HG03460 (cell line): ENCODE results near the gene AMZ1.
"Not testable (repeated sequence)": the region's sequence is repeated elsewhere in the genome, so short reads cannot be mapped to it uniquely, and the experiment has no call there.

Experiments used
- ATAC-seq: cut with Tn5 transposase; IDR thresholded peaks from one replicate; pipeline ENCODE4 v1.9.1; 2021; ENCODE audit not compliant: unreplicated experiment

The AMZ1 gene

GRCh38 chr7:2737771-2738540 is 50.0 kb downstream of the AMZ1 start:
- ATAC-seq, result no peak

DNA sequence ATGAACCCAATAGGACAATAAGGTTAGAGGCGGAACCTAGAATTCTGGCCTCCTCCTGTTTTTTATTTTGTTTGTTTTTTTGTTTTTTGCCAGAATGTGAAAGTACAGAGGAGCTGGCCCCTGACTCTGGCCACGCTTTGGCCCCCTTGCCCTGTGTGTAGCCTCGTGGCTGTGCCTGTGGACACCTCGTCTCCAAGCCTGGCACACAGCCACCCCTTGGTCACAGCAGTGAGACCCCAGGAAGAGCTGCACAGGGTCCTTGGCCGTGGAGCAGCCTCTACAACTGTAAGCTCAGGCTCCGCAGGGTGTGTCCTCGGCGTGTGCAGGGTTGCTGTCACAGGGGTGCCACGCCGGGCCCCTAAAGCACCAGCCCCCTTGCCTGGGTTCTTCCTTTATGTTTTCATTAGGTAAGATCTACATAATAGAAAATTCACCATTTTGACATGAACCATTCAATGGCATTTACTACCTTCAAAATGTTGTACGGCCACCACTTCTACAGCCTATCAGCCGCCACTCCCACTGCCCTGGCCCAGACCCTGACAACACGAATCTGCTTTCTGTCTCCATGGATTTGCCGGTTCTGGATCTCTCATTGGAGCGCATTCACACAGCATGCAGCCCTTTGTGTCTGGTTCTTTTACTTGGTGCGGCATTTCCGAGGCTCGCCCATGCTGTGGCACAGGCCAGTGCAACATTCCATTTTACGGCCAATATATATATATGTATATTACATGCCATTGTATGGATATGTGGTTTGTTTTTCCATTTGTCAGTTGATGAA is 51.0 kb downstream of the AMZ1 start:
- no peak for ATAC-seq

DNA sequence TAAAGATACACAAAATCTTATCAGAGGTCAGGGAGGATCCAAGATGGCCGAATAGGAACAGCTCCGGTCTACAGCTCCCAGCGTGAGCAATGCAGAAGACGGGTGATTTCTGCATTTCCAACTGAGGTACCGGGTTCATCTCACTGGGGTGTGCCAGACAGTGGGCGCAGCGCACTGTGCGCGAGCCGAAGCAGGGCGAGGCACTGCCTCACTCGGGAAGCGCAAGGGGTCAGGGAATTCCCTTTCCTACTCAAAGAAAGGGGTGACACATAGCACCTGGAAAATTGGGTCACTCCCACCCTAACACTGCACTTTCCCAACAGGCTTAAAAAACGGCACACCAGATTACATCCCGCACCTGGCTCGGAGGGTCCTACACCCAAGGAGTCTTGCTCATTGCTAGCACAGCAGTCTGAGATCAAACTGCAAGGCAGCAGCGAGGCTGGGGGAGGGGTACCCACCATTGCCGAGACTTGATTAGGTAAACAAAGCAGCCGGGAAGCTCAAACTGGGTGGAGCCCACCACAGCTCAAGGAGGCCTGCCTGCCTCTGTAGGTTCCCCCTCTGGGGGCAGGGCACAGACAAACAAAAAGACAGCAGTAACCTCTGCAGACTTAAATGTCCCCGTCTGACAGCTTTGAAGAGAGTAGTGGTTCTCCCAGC is 55.7 kb downstream of the AMZ1 start:
- ATAC-seq, result not testable (repeated sequence)

DNA sequence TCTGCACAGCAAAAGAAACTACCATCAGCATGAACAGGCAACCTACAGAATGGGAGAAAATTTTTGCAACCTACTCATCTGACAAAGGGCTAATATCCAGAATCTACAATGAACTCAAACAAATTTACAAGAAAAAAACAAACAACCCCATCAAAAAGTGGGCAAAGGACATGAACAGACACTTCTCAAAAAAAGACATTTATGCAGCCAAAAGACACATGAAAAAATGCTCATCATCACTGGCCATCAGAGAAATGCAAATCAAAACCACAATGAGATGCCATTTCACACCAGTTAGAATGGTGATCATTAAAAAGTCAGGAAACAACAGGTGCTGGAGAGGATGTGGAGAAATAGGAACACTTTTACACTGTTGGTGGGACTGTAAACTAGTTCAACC is 60.7 kb downstream of the AMZ1 start:
- ATAC-seq, result not testable (repeated sequence)

- no peak for ATAC-seq
Observed at GRCh38 chr7:2750004-2750407, 62.0 kb downstream of the AMZ1 start.

DNA sequence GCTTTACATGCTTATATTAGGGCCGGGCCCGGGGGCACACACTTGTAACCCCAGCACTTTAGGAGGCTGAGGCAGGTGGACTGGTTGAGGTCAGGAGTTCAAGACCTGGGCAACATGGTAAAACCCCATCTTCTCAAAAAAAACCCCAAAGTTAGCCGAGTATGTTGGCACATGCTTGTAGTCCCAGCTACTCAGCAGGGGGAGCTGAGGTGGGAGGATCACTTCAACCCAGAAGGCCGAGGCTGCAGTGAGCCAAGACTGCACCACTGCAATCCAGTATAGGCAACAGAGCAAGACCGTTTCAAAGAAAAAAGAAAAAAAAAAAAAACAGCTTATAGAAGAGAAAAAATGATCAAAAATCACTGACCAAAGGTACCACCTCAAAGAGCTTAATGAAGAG is 63.1 kb downstream of the AMZ1 start:
- no peak for ATAC-seq

GRCh38 chr7:2753148-2753547 is 65.1 kb downstream of the AMZ1 start:
- ATAC-seq, result no peak

DNA sequence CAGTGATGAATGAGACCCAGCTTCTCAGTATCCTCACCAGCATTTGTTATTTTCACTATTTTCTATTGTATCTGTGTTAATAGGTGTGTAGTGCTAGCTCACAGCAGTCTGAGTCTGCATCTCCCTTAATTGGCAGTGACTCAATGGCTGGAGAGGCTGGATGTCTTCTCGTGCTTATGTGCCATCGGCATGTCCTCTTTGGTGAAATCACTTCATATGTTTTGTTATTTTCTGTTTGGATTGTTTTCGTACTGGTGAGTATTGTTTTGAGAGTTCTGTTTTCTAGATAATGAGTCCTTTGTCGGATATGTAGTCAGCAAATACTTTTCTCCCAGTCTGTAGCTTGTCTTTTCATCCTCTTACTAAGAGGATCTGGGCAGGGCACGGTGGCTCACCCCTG is 66.1 kb downstream of the AMZ1 start:
- no peak for ATAC-seq

DNA sequence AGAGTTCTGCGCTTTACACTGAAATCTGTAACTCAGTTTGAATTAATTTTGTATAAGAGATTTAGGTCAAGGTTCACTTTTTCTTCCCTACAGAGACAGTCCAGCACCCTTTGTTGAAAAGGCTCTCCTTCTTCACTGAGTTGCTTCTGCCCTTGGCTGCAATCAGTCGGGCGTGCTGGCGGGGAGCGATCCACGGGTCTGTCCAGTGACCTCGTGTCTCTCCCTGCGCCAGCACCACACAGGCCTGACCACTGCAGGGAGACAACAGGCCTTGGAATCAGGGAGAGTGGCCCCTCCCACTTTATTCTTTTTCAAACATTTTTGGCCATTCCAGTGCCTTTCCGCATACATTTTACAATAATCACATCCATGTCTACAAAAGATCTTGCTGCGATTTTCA is 66.9 kb downstream of the AMZ1 start:
- ATAC-seq, result no peak

DNA sequence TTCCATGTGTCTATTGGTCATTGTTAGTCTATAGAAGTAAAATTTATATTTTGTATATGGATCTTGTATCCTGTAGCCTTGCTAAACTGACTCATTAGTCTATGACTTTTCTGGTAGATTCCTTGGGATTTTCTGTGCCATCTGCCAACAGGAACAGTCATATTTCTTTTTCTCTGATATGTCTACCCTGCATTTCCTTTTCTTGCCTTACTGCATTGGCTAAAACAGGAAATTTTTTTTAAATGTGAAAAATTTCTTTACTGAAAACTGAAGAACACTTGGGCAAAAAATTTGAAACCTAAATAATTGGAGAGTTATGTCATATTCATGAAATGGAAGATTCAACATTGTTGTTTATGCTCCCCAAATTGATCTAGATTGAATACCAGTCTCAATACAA is 67.5 kb downstream of the AMZ1 start:
- ATAC-seq, result no peak

DNA sequence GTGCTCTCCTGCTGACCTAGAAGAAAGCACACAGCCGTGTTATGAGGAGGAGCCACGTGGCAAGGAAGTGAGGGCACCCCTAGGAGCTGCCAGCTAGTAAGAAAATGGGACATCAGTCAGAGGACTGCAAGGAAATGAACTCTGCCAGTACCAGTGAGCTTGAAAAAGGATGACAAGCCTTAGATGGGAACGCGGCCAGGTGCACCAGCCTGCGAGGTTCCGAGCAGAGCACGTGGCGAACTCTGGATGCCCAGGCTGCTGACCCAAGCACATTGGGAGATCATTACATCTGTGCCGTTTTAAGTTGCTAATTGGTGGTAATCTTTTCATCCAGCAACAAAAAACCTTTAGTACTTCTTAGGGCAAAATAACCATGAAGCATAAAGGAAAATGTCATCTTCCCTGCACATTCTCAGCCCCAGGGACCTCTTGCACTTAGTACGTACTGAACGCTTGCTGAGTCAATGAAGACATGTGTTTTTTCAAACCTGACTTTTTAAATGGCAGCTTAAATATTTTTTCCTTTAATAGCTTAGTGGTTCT is 69.4 kb downstream of the AMZ1 start:
- peak; percentile 3 for ATAC-seq

- peak; percentile 78 for ATAC-seq
Observed at GRCh38 chr7:2757904-2758672, 70.1 kb downstream of the AMZ1 start.

- no peak for ATAC-seq
Observed at GRCh38 chr7:2758673-2759616, 70.9 kb downstream of the AMZ1 start.

DNA sequence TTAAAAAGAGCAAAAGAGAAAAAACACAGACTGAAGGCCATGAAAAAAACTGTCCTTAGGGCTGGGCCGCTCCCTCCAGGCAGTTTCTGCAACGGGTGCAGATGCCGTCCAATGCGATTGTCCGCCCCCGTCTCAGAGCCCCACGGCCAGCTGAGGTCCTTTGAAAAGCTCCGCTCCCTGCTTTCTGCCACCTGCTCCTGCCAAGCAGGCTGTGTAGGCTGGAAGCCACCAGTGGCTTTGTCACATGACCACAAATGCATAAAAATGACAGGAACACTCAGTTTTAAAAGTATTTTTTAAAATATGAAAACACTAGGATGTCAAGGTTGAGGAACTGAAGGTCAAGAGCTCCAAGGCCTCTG is 71.7 kb downstream of the AMZ1 start:
- ATAC-seq, result no peak

- ATAC-seq, result no peak
Observed at GRCh38 chr7:2760098-2760889, 72.3 kb downstream of the AMZ1 start.

GRCh38 chr7:2761131-2761624 is 73.2 kb downstream of the AMZ1 start:
- no peak for ATAC-seq

DNA sequence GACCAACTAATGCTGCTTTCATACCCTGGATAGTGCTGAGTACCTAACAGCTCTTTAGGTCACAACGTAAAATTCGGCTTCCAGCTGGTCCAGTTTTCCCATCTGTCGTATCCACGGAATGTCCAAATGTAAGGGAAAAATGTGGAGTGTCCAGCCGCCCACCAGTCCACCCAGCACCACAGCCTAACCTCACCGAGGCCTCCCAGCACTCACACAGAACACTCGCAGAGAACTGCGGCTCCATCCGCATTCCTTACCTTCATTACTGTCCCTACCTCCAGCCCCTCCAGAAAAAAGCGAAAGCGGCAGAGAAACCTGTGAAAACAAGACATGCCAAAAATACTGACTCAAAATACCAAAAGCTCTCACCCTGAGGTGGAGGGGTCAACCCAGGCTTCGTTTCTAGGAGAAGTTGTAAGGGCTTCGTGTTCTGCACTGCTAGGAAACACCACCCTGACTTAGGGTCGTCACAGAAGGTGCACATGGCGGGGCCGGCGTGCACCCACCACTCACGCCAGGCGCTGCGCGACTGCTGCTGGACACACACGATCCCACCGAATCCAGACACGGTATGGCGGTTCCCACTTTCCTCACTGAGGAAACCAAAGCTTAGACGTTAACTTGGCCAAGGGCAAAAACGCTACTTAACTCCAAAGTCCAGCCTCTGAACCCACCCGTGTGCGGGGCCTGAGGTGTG is 73.9 kb downstream of the AMZ1 start:
- no peak for ATAC-seq

- no peak for ATAC-seq
Observed at GRCh38 chr7:2763597-2763996, 75.6 kb downstream of the AMZ1 start.
